RWPE1 (cell line): ENCODE results near the gene C19orf12.

Source experiments
- CTCF ChIA-PET: fragments of 350-600 bp; sonication (Branson Sonifier 250); formaldehyde crosslinking; extraction: SDS; loops from one replicate; lab custom pipeline; 2021; lab: Yijun Ruan, JAX
- POLR2A ChIA-PET: fragments of 400-600 bp; formaldehyde crosslinking; extraction: SDS; loops from one replicate; lab custom pipeline; 2020; ENCODE audit warnings: antibody characterized with exemption; ENCODE audit not compliant: low non-redundant PET; lab: Yijun Ruan, JAX
- DNase-seq: peaks from one replicate; pipeline ENCODE4 v3.0.0; 2012; ENCODE audit warnings: low spot score
- H3K27ac ChIP-seq: fragments of 450-650 bp; 2 replicates; pipeline ENCODE4 v1.5.1; 2017
- CTCF ChIP-seq: fragments of 450-650 bp; conservative IDR thresholded peaks from 2 replicates; pipeline ENCODE4 v1.5.1; 2017; ENCODE audit warnings: low read depth, mild to moderate bottlenecking

C19orf12 gene

DNA sequence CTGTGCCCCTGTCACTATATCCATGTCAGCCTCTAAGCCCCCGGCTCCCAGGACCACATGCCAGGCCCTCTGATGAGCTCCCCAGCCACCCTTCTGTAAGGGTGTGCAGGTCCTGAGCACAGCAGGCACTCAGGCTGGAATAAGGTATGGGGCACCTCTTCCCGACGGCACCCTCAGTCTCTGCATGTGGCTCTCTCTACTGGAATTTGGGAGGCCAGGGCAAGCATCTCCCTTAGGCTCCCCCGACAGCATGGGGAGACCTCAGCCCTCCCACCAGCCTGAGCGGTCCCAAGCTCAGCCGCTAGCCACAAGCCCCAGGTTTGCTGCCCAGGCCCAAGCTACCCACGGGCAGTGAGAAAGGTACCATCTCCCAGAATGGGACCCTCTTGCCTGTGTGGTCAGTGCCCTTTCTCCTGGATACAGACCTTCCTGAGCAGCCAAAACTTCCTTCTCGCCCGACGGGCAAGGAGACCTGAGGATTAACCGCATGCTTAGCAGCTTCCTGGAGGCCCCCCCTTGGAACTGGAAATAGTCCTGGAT lies 22.5 kb upstream of the C19orf12 start:
- H3K27ac ChIP-seq, result no peak overlapping the region
- ChIA-PET CTCF (interaction anchor here (1.4 kb wide), 1 partner anchor 22 kb away, joined by 4 read pairs; no protein-coding TSS in a partner anchor), POLR2A (no interaction called here)
- TF ChIP-seq CTCF, result no peak
- no peak for DNase-seq

DNA sequence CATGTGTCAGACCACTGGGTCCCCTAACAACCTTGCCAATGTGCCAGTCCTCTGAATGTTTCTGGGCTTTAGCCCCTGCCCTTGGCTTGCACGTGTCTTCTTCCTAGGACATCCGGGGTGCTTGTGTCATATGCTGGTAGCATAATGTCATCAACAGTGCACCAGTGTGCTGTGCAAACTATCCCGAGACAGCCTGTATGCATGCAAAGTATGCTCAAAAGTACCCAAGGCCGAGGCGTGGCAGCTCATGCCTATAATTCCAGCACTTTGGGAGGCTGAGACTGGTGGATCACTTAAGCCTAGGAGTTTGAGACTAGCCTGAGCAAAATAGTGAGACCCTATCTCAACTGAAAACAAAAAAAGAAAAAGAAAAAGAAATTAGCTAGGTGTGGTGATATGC lies 20.8 kb upstream of the C19orf12 start:
- DNase-seq, result no peak
- TF ChIP-seq CTCF, result no peak
- no peak overlapping the region for H3K27ac ChIP-seq
- ChIA-PET CTCF (interaction anchor here (0.6 to 1.0 kb wide), 2 partner anchors 9 to 19 kb away, joined by 3 to 4 read pairs; no protein-coding TSS in a partner anchor), POLR2A (no interaction called here)

DNA sequence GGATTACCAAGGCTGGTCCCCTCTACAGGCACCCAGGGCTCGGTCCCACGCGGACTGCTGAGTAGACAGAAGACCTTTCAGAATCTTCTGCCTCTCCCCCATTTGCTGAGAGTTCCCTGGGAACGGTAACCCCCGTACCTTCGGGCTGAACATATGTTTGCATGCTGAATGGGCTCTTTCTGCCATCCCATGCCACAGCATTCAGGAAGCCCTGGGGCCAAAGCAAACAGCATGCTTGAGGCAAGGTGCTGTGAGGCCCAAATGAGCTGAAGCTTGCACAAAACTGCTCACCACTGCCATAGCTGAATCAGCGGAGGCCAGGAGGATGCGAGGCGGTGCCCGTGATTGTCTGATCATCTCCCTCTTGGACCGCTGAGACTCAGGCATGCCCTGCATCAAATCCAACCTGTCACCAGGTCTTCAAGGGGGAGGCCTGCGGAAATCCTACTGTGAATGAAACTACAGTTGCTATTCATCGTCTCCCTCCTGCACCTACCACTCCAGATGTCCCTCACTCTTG lies 16.3 kb upstream of the C19orf12 start:
- TF ChIP-seq CTCF, result no peak
- no peak for DNase-seq
- CTCF ChIA-PET, result interaction anchor here (1.7 to 2.0 kb wide), 2 partner anchors 11 to 35 kb away, joined by 5 to 7 read pairs; no protein-coding TSS in a partner anchor
- POLR2A ChIA-PET, result no interaction called here
- no peak overlapping the region for H3K27ac ChIP-seq

GRCh38 chr19:29727906-29728305 lies 12.8 kb upstream of the C19orf12 start:
- CTCF ChIA-PET, result interaction anchor here (0.5 to 1.0 kb wide), 5 partner anchors 11 to 405 kb away, joined by 3 to 6 read pairs (median 3); no protein-coding TSS in a partner anchor
- no peak for TF ChIP-seq CTCF
- DNase-seq, result no peak
- H3K27ac ChIP-seq, result no peak overlapping the region
- POLR2A ChIA-PET, result no interaction called here

DNA sequence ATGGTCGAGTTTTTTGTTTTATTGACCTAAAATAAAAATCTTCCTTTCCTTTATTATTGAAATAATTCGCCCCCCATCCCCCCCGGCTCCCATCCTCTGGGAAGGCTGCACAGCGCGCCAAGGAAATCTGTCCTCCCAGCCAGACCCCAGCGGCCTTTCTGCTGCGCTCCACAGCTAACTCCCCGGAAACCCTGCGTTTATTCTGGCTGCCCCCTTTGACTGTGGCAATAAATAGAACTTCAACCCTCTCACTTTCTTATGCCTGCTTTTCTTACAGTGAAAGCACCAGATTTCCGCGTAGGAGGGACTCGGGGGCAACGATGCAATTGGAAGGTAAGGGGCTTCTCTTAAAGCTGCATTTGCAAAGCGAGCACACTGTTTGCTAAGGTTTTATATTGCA lies 9.7 kb upstream of the C19orf12 start:
- H3K27ac ChIP-seq, result no peak overlapping the region
- POLR2A ChIA-PET, result no interaction called here
- no peak for DNase-seq
- CTCF ChIA-PET, result interaction anchor here (0.9 kb wide), 1 partner anchor 8 kb away, joined by 4 read pairs; no protein-coding TSS in a partner anchor
- no peak for TF ChIP-seq CTCF

- POLR2A ChIA-PET, result no interaction called here
- CTCF ChIA-PET, result interaction anchor here (0.9 kb wide), 1 partner anchor 8 kb away, joined by 4 read pairs; no protein-coding TSS in a partner anchor
- no peak for TF ChIP-seq CTCF
- no peak for DNase-seq
- H3K27ac ChIP-seq, result no peak overlapping the region
Observed at GRCh38 chr19:29724102-29724641, 9.1 kb upstream of the C19orf12 start.
